Left lung (tissue), 10 donors: ENCODE measurements around the gene HJURP. TPM values are rescaled to one million over a fixed set of nuclear protein-coding genes. Genes with fewer than 3 reads are reported as not detected.

Experiments
- ATAC-seq: fragments of 200-7000 bp; cut with Tn5 transposase; one replicate; pipeline ENCODE4 v1.9.1; 2020; ENCODE audit warnings: moderate library complexity
- DNase-seq, 4 donors: peaks; one replicate each; pipeline ENCODE4 v3.0.0-alpha.2; 2013 to 2020
- H3K27ac ChIP-seq, 2 donors: fragments of 200-600 bp; sonication (generic) in 1 of 2; one replicate each; pipeline versions ENCODE4 v1.5.0 to v1.8.0; 2020 to 2021
- H3K27me3 ChIP-seq, 2 donors: fragments of 200-600 bp; sonication (generic) in 1 of 2; one replicate each; pipeline versions ENCODE4 v1.5.0 to v1.8.0; 2020 to 2021
- H3K36me3 ChIP-seq, 2 donors: fragments of 200-600 bp; sonication (generic) in 1 of 2; one replicate each; pipeline versions ENCODE4 v1.5.0 to v1.8.0; 2020 to 2021
- H3K4me1 ChIP-seq, 2 donors: fragments of 200-600 bp; one replicate each; pipeline ENCODE4 v1.8.0; 2021
- H3K4me3 ChIP-seq, 2 donors: fragments of 200-600 bp; sonication (generic) in 1 of 2; one replicate each; pipeline versions ENCODE4 v1.5.0 to v1.8.0; 2020 to 2021; ENCODE audit warnings: mild to moderate bottlenecking in 1 of 2
- H3K9me3 ChIP-seq, 2 donors: fragments of 200-600 bp; sonication (generic) in 1 of 2; one replicate each; pipeline versions ENCODE4 v1.5.0 to v1.8.0; 2020 to 2021
- intact Hi-C, 2 donors: fragments of 100-400 bp; cut with DNase I; formaldehyde crosslinking; loops; one replicate each; pipeline versions ENCODE4 v1.11.2 to v1.14.2; 2022
- polyA plus RNA-seq, 6 donors: library from polyadenylated mRNA; unstranded; fragments of 120-200 nt; gene quantifications; one replicate each; pipeline ENCODE4 v1.2.1, GENCODE V29; 2013; ENCODE audit not compliant: insufficient read length in 6 of 6
- total RNA-seq, 2 donors: library from RNA; stranded (reverse); fragmentation: NEBNext Ultra II Directional; extraction: Animal tissue kit (Norgen Biotek cat#: 25700); gene quantifications; one replicate each; pipeline ENCODE4 v1.2.1, GENCODE V29; 2021
- TF ChIP-seq, protein P1 (sequence below), 2 donors: fragments of 200-600 bp; sonication (generic) in 1 of 2; IDR thresholded peaks; one replicate each; pipeline versions ENCODE4 v1.5.0 to v1.8.0; 2021; ENCODE audit warnings: antibody characterized with exemption in 2 of 2
- donor health status: DM: no; HTN: yes; CAD: no.
- donor health status: DM: no; HTN: no; CAD: no.

Gene HJURP
- total and polyA plus RNA-seq, 8 donors: 1.8 to 38.8 (median 19.2) TPM

DNA sequence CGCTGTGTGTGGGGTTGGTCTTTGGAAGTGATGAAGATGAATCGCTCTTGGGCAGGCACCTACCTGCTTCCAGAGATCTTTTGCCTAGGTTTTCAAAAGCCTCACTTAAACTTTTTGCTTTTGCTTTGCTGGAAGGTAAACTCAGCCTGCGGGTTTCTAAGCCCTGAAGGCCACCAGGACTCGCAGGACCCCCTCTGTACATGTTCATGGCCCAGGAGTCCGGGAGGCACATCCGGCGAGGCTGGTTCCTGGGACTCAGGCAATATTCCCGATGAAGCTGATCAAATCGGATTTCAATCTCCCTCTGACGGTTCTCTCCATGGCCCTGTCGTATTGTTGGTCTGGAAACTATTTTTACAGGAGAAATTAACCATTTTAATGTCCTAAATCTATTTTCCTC is 13.2 kb downstream of the HJURP start:
- no peak overlapping the region for H3K27ac ChIP-seq
- intact Hi-C loops: no loop called here
- DNase-seq (no peak), ATAC-seq (no peak)
- no peak overlapping the region for H3K4me3 ChIP-seq
- no peaks in the 10 kb centered on the region for H3K4me1 ChIP-seq
- no peaks in the 10 kb centered on the region for H3K9me3 ChIP-seq
- no peaks in the 10 kb centered on the region for H3K27me3 ChIP-seq
- TF ChIP-seq, protein P1, sequence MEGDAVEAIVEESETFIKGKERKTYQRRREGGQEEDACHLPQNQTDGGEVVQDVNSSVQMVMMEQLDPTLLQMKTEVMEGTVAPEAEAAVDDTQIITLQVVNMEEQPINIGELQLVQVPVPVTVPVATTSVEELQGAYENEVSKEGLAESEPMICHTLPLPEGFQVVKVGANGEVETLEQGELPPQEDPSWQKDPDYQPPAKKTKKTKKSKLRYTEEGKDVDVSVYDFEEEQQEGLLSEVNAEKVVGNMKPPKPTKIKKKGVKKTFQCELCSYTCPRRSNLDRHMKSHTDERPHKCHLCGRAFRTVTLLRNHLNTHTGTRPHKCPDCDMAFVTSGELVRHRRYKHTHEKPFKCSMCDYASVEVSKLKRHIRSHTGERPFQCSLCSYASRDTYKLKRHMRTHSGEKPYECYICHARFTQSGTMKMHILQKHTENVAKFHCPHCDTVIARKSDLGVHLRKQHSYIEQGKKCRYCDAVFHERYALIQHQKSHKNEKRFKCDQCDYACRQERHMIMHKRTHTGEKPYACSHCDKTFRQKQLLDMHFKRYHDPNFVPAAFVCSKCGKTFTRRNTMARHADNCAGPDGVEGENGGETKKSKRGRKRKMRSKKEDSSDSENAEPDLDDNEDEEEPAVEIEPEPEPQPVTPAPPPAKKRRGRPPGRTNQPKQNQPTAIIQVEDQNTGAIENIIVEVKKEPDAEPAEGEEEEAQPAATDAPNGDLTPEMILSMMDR (IDR thresholded peaks at IDR 0.05): no peak
- H3K36me3 ChIP-seq: peaks cover 0 to 67% of the 10 kb centered on the region in 2 donors

DNA sequence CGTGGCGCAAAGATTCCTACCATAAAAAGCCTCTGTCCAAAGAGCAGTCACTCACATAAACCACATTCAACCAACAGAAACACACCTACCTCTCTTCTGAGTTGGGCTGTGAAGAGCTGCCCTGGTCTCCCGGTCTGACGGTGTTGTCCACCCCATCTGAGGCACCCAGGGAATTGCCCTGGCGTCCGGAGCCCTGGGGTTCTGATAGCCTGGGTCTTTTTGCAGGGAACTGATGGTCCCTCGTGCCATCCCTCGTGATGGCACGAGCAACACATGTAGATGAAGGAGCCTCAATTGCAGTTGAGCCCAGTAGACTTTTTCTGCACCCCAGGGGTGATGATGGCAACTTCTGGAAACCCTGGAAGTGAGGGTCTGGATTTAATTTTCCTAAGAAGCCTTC is 13.8 kb downstream of the HJURP start:
- no peaks in the 10 kb centered on the region for H3K4me1 ChIP-seq
- no peak overlapping the region for H3K27ac ChIP-seq
- no peaks in the 10 kb centered on the region for H3K9me3 ChIP-seq
- ATAC-seq: no peak
- intact Hi-C loops: no loop called here
- H3K27me3 ChIP-seq: no peaks in the 10 kb centered on the region
- H3K36me3 ChIP-seq: peaks cover 0 to 73% of the 10 kb centered on the region in 2 donors
- TF ChIP-seq, protein P1 (IDR thresholded peaks at IDR 0.05): no peak
- no peak overlapping the region for H3K4me3 ChIP-seq
- DNase-seq: no peak

DNA sequence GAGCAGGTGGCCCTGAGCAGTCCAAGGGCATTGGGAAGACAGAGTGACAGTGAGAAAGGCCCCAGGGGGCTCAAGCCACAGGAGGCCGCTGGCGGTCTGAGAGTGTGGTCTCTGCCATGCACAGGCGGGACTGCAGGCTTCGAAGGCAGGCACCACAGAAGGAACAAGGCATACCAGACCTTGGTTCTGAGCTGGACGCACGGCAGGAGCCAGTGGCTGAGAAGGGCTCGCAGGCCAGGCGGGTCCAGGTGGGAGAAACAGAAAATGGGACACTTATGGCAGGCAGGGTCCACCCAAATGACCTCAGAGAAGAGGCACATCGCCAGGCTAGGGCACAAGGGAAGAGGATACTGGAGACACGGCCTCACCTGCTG is 14.9 kb downstream of the HJURP start:
- TF ChIP-seq, protein P1 (IDR thresholded peaks at IDR 0.05): no peak
- ATAC-seq (no peak), DNase-seq (no peak)
- H3K36me3 ChIP-seq: peaks cover 0 to 70% of the 10 kb centered on the region in 2 donors
- H3K27ac ChIP-seq: no peak overlapping the region
- intact Hi-C loops: no loop called here
- no peak overlapping the region for H3K4me3 ChIP-seq
- no peaks in the 10 kb centered on the region for H3K4me1 ChIP-seq
- no peaks in the 10 kb centered on the region for H3K9me3 ChIP-seq
- H3K27me3 ChIP-seq: no peaks in the 10 kb centered on the region

DNA sequence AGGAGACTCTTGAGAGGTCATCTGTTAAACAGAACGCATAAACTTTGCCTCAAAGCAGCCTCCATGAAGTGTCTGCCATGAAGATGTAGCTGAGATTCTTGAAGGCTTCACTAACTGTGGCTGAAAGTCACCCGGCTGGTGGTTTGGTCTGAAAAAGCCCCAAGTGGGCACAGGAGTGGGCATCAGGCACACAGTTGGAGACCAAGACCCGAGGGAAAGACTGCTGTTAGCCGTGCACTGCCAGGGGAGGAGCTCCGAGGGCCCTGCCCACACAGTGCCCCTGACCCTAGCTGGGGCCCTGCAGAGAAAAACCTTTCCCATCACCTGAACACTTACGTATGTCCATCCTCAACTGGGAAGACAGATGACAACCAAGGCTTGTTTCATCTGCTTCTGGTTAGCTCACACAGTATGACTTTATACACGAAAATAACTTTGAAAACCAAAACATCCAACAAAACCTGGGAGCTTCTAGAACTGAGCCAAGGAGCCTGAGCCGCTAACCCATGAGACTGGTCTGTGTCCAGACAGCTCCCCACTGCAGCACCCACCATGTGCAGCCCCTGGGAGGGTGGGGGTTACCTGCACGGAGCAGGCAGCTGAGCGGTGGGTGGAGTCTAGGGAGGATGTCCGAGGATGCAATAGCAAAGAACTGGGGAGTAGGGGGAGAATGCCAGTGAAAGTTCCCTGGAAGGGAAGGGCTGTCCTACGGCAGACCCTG is 15.4 kb downstream of the HJURP start:
- Histone ChIP-seq H3K4me1 (no peaks in the 10 kb centered on the region), H3K4me3 (no peak overlapping the region), H3K9me3 (no peaks in the 10 kb centered on the region), H3K27me3 (no peaks in the 10 kb centered on the region), H3K27ac (no peak overlapping the region), H3K36me3 (peaks cover 0 to 66% of the 10 kb centered on the region in 2 donors)
- DNase-seq (no peak), ATAC-seq (no peak)
- TF ChIP-seq, protein P1 (IDR thresholded peaks at IDR 0.05): no peak
- intact Hi-C loops: no loop called here

DNA sequence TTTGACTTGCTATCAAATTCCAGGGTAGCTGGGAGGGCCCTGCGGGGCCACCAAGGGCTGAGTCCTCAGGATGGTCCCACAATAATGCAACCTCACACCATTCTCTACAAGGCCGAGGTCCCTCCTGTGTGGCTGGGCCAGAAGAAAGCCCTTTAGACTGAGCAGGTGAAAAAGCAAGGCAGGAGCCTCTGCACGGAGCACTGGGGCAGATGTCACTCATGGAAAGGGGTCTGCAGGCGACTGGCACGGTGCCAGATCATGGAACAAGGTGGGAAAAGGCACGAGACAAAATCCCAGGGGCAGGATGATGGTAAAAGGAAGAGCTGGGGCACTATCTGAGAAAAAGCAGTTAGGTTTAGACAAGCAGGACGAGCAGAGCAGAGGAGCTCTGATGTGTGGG is 16.1 kb downstream of the HJURP start:
- H3K27ac ChIP-seq: no peak overlapping the region
- TF ChIP-seq, protein P1 (IDR thresholded peaks at IDR 0.05): no peak
- H3K9me3 ChIP-seq: no peaks in the 10 kb centered on the region
- H3K27me3 ChIP-seq: no peaks in the 10 kb centered on the region
- H3K4me1 ChIP-seq: no peaks in the 10 kb centered on the region
- ATAC-seq (no peak), DNase-seq (no peak)
- intact Hi-C loops: no loop called here
- peaks cover 0 to 60% of the 10 kb centered on the region in 2 donors for H3K36me3 ChIP-seq
- no peak overlapping the region for H3K4me3 ChIP-seq
